ENCODE measurements around the gene ULK3. TPM values are rescaled to one million over a fixed set of nuclear protein-coding genes. Genes with fewer than 3 reads are reported as not detected.

The ULK3 gene
- total RNA-seq, 2 experiments from 2014 or later = 49.6 to 54.3 TPM

GRCh38 chr15:74787251-74788041, 55.5 kb downstream of the ULK3 start:
- POLR2A ChIA-PET = interaction anchor here (1.0 to 3.3 kb wide), 7 partner anchors 8 to 28 kb away, joined by 3 to 32 read pairs (median 6); no protein-coding TSS in a partner anchor
- CTCF ChIA-PET = interaction anchor here (0.7 to 32.0 kb wide), 15 partner anchors 5 to 152 kb away, joined by 3 to 914 read pairs (median 4); partner anchors contain the start of genes CSK and ULK3

DNA sequence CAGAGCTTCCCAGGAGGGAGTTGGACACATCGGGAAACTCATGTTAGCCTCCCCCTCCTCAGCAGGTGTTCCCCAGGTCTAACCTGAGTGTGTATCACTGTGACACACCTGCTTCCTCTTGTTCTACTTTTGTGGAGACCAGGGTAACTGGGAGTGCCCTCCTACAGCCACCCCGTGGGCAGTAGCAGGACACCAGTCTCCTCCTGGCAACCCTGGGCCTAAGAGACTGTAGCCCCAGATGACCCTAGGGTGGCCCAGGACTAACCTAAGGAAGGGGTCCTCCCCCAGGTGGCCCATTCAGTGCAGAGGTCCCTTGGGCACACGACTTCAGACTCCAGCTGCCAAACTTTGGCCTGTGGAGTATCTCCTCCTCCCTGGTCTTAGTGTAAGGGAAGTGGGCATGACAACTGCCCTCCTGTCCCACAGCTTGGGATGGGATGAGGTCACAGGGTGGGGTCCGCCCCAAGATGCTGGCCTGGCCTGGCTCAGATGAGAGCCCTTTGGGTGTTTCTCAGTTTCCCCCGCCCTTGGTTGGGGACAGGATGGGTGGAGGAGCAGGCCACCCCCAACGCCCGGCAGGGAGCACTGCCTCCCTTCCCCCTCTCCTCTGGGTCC, 56.3 kb downstream of the ULK3 start:
- POLR2A ChIA-PET = interaction anchor here (1.0 to 3.3 kb wide), 7 partner anchors 7 to 29 kb away, joined by 3 to 32 read pairs (median 6); no protein-coding TSS in a partner anchor
- CTCF ChIA-PET = interaction anchor here (0.7 to 32.0 kb wide), 13 partner anchors 6 to 151 kb away, joined by 3 to 914 read pairs (median 4); partner anchors contain the start of genes CSK and ULK3

Other genes with a start within 250 kb of the ULK3 start
- gene CLK3, start 227.3 kb downstream of the ULK3 start, total RNA-seq = 100 to 1,000 TPM; 109 to 112 TPM
- 10 to 100 TPM; 50.5 to 52.2 TPM for gene EDC3, start 147.1 kb downstream of the ULK3 start, total RNA-seq
- gene CYP1A1, start 117.6 kb downstream of the ULK3 start, total RNA-seq = 1 to 10 TPM in 1 of 2 experiments, under 1 TPM in 1; 0.48 to 1.0 TPM
- not detected for gene CYP1A2, start 94.3 kb downstream of the ULK3 start, total RNA-seq
- gene CSK, start 61.1 kb downstream of the ULK3 start, total RNA-seq = 100 to 1,000 TPM; 289 to 301 TPM
- under 1 TPM in 1 of 2 experiments, not detected in 1; 0.15 TPM for gene LMAN1L, start 30.3 kb downstream of the ULK3 start, total RNA-seq
- not detected for gene CPLX3, start 16.5 kb downstream of the ULK3 start, total RNA-seq
- 10 to 100 TPM; 71.1 to 73.3 TPM for gene SCAMP2, start 30.2 kb upstream of the ULK3 start, total RNA-seq
- 10 to 100 TPM; 62.3 to 64.6 TPM for gene MPI, start 46.9 kb upstream of the ULK3 start, total RNA-seq
- 10 to 100 TPM; 50.6 to 52.7 TPM for gene FAM219B, start 63.7 kb upstream of the ULK3 start, total RNA-seq
- gene COX5A, start 94.9 kb upstream of the ULK3 start, total RNA-seq = 100 to 1,000 TPM; 350 to 357 TPM
- gene RPP25, start 113.6 kb upstream of the ULK3 start, total RNA-seq = 1 to 10 TPM; 9.5 to 9.7 TPM
- gene SCAMP5, start 152.4 kb upstream of the ULK3 start, total RNA-seq = 1 to 10 TPM; 1.2 to 1.7 TPM
- 10 to 100 TPM; 32.4 to 34.2 TPM for gene PPCDC, start 180.4 kb upstream of the ULK3 start, total RNA-seq